GM21717 (cell line): Measurements from ENCODE around the gene GPRIN3.

Experiments used
- ATAC-seq: cut with Tn5 transposase; IDR thresholded peaks from one replicate; pipeline ENCODE4 v1.9.1; 2021; ENCODE audit warnings: mild to moderate bottlenecking, moderate library complexity; ENCODE audit not compliant: unreplicated experiment

Gene GPRIN3

GRCh38 chr4:89307446-89308160, at the start of gene GPRIN3:
GPRIN3 (minus strand) TSS chr4:89307800; CDS start chr4:89250110, 57,690 bp downstream.
- peak; percentile 57 for ATAC-seq

- ATAC-seq: no peak
Observed at GRCh38 chr4:89357340-89357739, 49.7 kb upstream of the GPRIN3 start.

- no peak for ATAC-seq
Observed at GRCh38 chr4:89356086-89356485, 48.5 kb upstream of the GPRIN3 start.

DNA sequence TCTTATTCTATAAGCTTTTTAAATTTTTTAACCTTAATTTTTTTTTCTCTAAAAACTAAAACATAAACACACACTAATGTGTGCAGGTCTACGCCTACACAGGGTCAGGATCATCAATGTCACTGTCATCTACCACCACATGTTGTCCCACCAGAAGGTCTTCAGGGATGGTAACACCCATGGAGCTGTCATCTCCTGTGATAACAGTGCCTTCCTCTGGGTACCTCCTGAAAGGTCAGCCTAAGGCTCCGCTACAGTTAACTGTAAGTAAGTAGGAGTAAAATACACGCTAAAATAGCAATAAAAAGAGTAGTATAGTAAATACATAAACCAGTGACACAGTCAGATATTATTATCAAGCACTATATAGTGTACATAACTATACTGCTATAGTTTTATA, 45.9 kb upstream of the GPRIN3 start:
- no peak for ATAC-seq

DNA sequence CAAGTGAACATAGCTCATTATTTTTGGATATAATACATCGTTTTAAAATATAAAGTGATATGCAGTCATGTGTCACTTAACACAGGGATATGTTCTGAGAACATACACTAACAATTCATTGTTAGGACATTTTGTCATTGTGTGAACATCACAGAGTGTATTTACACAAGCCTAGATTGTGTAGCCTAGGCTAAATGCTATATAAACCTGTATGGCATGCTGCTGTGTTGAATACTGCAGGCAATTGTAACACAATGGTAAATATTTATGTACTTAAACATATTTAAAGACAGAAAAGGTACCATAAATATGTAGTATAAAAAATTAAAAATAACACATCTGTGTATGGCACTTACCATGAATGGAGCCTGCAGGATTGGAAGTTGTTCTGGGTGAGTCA, 44.9 kb upstream of the GPRIN3 start:
- no peak for ATAC-seq

- ATAC-seq: no peak
Observed at GRCh38 chr4:89351201-89351600, 43.6 kb upstream of the GPRIN3 start.

- ATAC-seq: no peak
Observed at GRCh38 chr4:89347363-89348025, 39.9 kb upstream of the GPRIN3 start.

DNA sequence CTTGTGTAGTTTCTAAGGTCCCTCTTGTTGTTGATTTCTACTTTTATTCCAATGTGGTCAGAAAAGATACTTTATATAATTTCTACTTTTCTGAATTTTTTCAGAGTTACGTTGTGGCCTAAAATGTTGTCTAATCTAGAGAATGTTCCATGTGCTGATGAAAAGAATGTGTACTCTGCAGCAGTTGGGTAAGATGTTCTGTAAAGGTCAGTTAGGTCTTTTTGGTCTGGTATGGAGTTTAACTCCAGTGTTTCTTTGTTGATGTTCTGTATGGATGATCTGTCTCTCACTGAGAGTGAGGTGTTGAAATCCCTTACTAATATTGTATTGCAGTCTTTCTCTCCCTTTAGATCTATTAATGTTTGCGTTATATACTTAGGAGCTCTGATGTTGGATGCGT, 37.0 kb upstream of the GPRIN3 start:
- no peak for ATAC-seq

GRCh38 chr4:89338206-89338605, 30.6 kb upstream of the GPRIN3 start:
- ATAC-seq: no peak

DNA sequence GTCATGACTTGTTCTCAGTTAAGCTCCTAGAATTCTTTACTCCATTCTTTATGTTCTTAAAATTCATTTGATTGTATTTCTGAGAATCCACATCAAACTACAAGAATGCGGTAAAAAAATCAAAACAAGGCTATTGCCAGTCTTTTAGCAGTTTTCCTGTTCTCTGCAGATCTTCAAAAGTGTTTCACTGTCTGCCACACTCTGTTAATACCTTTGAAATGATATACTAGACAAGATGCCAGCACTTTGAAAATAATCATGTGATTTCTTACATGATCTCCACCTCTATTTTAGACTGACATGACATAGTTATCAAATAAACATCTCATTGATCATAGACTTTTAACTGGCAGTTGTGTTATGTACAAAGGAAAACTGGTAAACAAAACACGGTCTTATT, 30.1 kb upstream of the GPRIN3 start:
- ATAC-seq: no peak

GRCh38 chr4:89336818-89337420, 29.3 kb upstream of the GPRIN3 start:
- ATAC-seq: no peak

GRCh38 chr4:89334830-89335229, 27.2 kb upstream of the GPRIN3 start:
- no peak for ATAC-seq

DNA sequence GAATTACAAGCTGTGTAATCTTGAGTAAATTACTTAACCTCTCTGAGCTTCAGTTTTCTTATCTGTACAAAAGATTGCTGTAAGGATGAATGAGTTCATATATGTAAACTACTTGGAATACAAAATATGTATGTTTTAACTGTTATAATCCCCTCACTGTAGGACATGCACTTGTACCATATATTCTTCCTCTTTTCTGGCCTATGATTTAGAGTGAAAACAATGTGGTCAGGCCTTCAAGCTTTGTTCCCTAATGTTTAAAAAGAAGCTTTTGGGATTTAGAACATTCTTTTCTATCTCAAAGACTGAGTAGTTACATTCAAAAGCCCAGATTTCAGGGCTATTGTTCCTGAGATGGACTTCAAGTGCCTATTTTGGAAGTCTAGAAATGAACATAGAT, 26.7 kb upstream of the GPRIN3 start:
- no peak for ATAC-seq

DNA sequence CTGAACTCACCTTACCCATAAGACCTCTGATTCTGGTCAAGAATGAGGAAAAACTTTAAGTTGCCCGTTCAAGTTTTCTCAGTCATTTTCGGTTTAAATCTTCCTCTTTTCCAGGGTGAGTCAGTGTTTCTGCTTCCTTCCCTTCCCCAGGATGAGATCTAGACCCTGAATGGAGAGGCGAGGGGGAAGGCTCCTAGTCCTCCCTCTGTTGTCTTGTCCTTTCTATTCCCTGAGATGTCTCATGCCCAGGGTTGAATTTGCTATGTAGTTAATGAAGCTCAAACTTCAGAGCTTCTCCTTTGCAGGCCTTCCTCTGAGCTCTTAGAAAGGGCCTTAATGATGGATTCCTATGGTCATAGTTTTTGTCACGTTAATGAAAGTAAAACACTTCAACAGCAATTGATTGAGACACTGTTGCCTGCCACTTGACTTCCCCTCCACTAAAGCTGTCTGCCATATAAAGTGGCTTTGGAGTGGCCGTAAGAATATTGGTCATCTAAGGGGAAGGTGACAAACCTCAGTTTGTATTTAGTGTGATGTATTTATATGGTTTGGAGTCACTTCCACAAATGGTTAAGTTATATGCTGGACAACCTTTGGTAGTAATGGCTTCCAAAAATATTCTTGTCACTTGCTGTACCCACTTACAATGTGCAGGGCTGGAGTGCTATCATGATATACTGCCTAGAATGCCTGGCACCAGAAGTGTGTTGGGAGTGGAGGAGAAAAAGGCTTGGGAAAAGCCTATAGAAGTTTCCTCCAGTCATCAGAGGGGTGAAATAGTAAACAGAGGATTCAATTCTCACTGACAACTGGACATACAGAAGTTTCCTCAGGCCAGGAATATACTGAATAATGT, 24.3 kb upstream of the GPRIN3 start:
- ATAC-seq: no peak

- ATAC-seq: no peak
Observed at GRCh38 chr4:89331197-89331596, 23.6 kb upstream of the GPRIN3 start.

GRCh38 chr4:89329280-89329679, 21.7 kb upstream of the GPRIN3 start:
- no peak for ATAC-seq

DNA sequence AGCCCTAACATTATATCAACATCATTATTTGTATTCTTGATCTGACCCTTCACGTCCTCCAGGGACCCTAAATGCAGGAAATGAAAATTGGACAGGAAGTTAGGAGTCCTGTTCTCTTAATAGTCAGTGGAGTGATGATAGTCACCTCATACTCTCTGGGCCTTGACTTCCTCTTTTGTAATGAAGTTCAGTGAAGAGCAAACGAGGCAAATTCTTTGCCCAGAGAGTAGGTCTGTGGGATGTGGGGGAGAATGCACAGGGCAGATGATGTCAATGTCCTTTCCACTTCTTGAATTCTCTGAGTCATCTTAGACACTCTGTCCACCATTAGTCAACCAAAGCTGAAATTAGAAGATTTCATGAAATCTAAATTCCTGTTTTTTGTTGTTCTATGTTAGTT, 17.1 kb upstream of the GPRIN3 start:
- ATAC-seq: peak; percentile 88

- no peak for ATAC-seq
Observed at GRCh38 chr4:89322671-89323070, 15.1 kb upstream of the GPRIN3 start.

GRCh38 chr4:89319756-89320155, 12.2 kb upstream of the GPRIN3 start:
- no peak for ATAC-seq

DNA sequence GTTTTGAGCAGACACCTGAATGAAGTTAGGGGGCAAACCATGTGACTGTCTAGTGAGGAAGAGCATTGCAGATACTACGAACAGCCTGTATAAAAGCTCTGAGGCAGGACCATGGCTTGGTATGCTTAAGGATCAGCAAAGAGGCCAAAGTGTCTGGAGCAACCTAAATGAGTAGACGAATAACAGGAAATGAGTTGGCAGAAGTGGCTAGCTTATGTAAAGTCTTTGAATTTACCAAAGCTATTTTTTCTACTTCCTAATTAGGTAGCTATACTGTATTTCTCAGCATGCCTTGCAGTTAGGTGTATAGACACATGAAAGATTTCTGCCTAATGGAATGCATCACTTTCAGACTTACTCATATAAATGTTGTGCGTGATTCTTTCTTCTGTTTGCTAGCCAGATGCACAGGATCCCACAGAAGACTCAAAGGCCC, 9.3 kb upstream of the GPRIN3 start:
- no peak for ATAC-seq

- no peak for ATAC-seq
Observed at GRCh38 chr4:89316211-89316610, 8.6 kb upstream of the GPRIN3 start.
